HG02763 (cell line): Measurements from ENCODE around the gene ELOVL6.
"Not testable (repeated sequence)": the region's sequence is repeated elsewhere in the genome, so short reads cannot be mapped to it uniquely, and the experiment has no call there.

Experiments
- ATAC-seq: cut with Tn5 transposase; IDR thresholded peaks from one replicate; pipeline ENCODE4 v1.9.1; 2021; ENCODE audit warnings: mild to moderate bottlenecking, moderate library complexity; ENCODE audit not compliant: unreplicated experiment

The ELOVL6 gene

DNA sequence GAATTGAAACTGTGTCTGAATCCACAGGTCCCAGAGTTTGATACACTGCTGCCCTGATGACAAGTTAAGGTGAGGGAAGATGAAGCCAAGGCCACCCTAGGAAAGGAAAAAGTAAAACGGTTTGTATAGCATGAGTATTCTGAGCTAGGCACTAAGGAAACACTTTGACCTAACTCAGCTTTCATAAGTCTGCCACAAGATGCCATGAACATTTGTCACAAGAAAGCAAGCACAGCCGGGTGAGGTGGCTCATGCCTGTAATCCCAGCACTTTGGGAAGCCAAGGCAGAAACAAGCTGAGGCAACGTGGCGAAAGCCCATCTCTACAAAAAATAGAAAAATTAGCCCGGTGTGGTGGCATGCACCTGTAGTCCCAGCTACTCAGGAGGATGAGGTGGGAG lies 34.2 kb downstream of the ELOVL6 start:
- no peak for ATAC-seq

GRCh38 chr4:110163327-110164069 lies 34.9 kb downstream of the ELOVL6 start:
- ATAC-seq: no peak

DNA sequence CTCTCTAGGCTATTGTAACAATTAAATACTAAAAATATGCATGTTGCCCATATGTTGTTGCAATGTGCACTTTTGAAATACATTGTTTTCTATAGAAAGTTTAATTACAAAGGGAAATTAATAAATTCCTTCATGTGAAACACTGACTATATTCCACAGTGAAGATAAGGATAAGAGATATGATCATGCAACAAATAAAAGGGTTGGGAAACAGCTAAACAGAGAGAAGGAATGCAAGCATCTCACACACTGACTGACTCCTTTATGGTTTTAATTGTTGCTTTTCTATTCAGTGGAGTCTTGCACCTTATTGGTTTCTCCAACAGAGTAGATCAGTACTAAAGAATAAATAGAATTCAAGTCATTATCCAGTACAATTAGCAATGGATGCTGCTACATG lies 37.8 kb downstream of the ELOVL6 start:
- no peak for ATAC-seq

- ATAC-seq: no peak
These were observed 38.9 kb downstream of the ELOVL6 start for GRCh38 chr4:110159541-110159940.

DNA sequence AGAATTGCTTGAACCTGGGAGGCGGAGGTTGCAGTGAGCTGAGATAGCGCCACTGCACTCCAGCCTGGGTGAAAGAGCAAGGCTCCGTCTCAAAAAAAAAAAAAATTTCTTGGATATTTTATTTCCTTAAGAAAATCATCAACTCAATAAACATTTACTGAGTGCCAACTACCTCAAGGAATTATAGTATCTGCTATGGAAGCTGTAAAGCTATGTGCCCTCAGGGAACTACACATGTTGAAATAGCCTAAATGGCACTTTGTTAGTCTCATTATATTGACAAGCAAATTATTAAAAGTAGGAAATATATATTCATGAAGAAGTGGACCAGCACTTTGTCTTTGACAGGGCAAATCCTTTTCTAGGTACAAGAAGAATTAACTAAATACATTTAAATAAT lies 40.8 kb downstream of the ELOVL6 start:
- no peak for ATAC-seq

DNA sequence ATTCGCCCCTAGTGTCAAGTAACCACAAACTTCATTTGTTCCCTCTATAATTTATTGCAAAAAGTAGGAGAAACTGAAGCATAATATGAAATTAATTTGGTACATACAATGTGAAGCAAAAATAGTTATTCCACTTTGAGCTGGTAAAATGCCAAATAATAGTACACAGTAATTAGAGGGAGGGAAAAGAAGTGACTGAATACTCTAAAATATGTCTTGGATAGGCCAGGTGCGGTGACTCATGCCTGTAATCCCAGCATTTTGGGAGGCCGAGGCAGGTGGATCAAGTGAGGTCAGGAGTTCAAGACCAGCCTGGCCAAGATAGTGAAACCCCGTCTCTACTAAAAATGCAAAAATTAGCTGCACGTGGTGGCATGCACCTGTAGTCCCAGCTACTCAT lies 41.2 kb downstream of the ELOVL6 start:
- not testable (repeated sequence) for ATAC-seq

DNA sequence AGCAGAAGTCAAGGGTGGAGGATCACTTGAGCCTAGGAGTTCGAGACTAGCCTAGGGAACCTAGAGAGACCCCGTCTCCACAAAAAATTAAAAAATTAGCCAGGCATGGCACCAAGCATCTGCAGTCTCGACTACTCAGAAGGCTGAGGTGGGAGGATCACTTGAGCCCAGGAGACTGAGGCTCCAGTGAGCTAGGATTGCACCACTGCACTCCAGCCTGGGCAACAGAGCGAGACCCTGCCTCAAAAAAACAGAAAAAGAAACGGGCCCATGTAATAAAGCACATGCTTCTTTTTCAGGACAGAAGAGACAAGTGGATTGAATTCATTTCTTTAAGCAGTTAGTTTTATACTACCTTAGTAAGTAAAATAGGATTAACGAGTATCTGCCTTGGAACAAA lies 42.0 kb downstream of the ELOVL6 start:
- ATAC-seq: no peak

DNA sequence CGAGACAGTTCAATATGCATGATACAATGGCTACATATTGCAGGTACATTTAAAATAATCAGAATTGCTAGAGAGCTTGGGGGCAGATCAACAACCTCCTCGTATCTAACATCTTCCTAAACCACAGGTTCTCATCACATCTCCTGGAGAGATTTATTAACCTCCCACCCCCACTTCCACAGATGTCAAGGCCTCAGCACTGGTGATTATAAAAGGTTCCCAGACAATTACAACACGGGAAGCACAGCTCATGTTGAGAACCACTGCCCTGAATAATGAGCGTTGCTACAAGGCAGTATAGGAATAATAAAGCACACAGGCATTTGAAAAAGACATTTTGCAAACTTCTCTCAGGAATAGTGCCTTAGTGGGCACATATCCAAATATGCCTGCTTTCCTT lies 42.8 kb downstream of the ELOVL6 start:
- ATAC-seq: no peak

GRCh38 chr4:110154582-110154981 lies 43.8 kb downstream of the ELOVL6 start:
- no peak for ATAC-seq

DNA sequence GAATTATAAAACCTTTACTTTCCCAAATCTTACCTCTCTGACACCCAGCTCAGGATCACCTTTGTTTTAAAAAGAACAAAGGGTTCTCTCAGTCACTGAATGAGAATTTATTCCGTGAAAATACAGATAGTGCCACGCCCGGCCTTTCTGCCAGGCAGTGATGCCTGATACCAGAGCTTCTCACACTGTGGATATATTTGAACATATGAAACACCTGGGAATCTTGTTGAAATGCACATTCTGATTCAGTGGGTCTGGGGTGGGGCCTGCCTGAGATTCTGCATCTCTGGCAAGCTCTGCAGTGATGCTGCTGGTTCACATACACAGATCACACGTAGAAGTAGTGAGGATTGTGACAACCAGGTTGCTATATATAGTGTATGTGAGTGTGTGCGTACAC lies 46.0 kb downstream of the ELOVL6 start:
- ATAC-seq: no peak

DNA sequence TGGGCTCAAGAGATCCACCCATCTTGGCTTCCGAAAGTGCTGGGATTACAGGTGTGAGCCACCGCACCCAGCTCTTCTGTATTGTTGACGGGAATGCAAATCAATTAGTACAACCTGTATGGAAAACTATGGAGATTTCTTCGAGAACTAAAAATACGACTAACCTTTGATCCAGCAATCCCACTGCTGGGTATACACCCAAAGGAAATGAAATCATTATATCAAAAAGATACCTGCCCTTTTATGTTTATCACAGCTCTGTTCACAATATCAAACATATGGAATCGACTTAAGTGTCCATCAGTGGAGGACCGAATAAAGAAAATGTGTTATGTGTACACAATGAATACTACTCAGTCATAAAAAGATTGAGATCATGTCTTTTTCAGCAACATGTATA lies 49.3 kb downstream of the ELOVL6 start:
- no peak for ATAC-seq

GRCh38 chr4:110142461-110142860 lies 56.0 kb downstream of the ELOVL6 start:
- ATAC-seq: no peak

GRCh38 chr4:110139815-110140214 lies 58.6 kb downstream of the ELOVL6 start:
- no peak for ATAC-seq

DNA sequence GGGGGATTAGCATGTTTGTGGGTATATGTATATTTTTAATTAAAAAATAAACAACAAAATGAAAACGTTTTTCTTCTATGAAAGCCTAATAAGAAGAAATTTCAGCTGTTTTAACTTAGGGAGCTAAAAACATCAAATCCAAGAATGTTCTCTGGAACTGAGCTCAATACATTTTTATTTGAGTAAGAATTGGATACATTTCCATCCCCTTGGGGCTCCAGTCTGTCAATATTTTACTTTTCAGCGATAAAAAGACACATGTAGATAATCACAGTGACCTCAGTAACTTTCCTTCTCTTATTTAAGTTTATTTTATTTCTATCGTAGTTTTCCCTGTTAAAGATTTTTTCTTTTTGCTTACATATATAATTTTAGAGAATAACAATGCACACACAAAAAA lies 59.3 kb downstream of the ELOVL6 start:
- no peak for ATAC-seq

- ATAC-seq: no peak
These were observed 59.9 kb downstream of the ELOVL6 start for GRCh38 chr4:110138551-110138950.

DNA sequence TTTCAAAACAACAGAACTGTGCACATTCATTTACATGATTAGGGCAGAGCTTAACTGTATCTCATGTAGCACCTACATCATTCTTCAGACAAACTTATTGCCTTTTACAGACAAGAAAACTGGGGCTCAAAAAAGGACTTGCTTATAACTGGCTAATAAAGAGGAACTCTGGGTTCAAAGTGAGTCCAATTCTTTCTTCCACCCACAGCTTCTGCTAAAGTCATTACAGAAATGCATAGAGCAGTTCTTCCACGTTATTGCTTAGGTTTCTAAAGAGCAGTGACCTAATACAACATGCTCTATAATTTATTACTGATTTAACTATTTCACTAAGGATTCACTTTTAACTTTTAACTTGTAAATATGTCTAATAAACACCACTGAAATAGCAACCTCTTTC lies 60.6 kb downstream of the ELOVL6 start:
- ATAC-seq: no peak

DNA sequence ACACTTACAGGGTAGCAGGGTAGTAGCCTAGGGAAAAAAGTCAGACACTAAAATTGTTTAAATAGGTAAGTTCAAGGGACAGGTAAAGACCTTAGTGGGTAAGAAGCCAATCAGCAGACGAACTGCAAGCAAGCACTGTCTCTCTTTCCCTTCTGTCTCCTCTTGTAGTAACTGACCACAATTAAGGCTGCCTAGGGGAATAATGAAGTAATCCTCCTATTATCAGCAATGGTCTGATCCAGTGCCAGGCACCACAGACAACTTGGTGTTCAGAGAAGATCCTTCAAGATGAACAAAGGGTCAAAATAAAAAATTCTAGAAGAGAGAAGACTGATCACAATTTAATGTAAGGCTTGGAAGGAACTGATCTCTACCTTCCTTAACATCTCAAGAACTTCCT lies 62.9 kb downstream of the ELOVL6 start:
- no peak for ATAC-seq

DNA sequence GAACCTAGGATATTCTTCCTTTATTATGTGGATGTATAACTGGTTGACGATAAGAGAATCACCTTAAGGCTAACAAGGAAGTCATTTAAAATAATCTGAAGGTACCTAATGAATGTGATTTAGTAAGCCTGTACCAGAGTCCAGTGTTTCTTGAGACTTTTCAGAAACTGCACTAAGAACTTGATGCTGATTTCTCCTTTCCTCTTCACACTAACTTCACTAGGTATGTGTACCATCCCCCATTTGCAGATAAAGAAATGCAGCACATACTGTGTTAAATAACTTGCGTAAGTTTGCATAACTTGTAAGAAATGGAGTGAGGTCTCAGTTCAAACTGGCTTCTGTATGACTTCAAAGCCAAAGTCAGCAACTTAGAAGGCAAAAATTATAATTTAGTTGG lies 63.3 kb downstream of the ELOVL6 start:
- ATAC-seq: no peak

DNA sequence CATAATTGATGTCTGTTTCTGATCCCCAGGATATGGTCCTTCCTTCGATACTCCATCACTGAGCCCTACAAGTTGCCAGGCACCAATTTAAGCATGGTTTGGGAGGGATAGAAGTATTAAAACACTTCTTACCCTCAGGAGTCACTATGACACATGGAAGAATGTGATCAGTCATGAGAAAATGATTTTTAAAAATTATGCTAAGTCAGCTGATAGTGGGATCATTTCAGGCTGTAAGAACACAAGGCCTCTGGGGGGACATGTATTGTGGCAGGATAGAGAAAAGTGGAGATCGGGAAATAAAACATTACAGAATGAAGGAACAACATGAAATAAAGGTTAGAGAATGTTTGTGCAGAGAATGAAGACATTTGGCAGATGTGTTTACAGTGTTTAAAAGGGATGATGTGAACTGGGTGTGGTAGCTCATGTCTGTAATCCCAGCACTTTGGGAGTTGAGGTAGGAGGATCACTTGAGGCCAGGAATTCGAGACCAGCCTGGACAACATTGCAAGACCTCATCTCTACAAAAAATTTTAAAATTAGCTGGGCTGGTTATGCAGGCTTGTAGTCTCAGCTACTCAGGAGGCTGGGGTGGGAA lies 64.0 kb downstream of the ELOVL6 start:
- no peak for ATAC-seq

DNA sequence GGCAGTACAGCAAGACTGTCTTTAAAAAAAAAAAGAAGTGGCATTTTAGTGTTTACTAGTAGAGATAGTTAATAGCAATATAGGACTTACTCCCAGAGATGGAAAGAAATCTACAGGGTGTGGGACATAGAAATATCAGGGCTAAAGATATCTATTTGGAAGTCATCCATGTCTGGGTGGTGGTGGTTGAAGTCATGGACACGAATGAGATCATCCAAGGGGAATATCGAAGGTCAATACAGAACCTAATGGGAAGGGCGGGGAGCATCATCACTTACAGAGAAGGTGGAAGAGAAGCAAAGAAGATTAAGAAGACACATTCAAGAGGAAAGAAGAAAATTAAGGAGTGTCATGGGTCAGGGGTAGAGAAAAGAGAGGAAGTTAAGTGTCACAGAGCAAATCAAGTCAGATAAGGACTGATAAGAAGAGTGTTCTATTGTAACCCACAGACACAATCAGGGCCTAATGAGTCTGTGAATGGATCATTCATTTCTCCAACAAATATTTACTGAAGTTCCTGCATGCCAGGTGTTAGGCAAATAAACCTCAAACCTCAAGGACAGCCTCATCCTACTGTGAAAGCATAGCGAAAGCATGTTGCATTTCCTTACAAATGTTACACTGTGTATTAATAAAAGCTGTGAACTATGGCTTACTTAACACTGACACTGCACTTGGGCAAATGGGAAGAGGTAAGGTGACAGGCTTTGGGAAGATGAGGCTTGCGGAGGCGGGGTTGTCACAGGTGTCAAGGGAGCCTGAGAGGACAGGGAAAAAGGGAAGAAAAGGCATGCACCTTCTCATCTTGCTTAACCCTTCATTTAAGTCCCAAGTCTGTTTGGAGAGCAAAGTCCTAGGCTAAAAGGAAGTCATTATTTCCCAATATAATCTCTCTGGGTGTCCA lies 65.3 kb downstream of the ELOVL6 start:
- no peak for ATAC-seq

DNA sequence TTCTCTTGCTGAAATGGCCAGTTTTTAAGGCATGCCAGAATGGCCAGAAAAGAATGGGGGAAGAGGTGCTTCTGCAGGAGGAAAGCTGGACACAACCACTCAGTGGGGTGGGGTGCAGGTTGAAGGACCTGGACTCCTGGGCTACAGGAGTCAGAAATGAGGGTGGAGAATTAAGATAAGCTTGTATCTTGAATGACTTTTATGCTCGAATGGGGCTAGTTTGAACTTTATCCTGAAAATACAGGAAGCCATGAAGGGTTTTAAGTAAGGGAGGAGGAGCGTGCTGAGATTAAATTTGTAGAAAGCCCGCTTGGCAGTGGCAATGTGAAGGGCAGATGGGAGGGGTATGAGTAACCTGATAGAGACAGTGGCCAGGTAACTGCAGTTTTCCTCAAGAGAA lies 66.5 kb downstream of the ELOVL6 start:
- ATAC-seq: no peak
